Right ventricle myocardium superior (tissue), 1 donor: Measurements from ENCODE around the gene DUSP16. TPM values are rescaled to one million over a fixed set of nuclear protein-coding genes. Genes with fewer than 3 reads are reported as not detected.

ENCODE experiments used
- ATAC-seq: fragments of 200-7000 bp; cut with Tn5 transposase; one replicate; pipeline ENCODE4 v1.9.1; 2020; ENCODE audit warnings: mild to moderate bottlenecking; ENCODE audit not compliant: poor library complexity
- DNase-seq: peaks from one replicate; pipeline ENCODE4 v3.0.0-alpha.2; 2020
- intact Hi-C: fragments of 100-400 bp; cut with DNase I; formaldehyde crosslinking; loops from one replicate; pipeline ENCODE4 v1.11.2; 2022
- total RNA-seq: library from RNA; stranded (reverse); fragmentation: NEBNext Ultra II Directional; extraction: Animal tissue kit (Norgen Biotek cat#: 25700); gene quantifications from one replicate; pipeline ENCODE4 v1.2.1, GENCODE V29; 2021
- donor health status: DM: no; HTN: yes; CAD: no; lungs with severe emphysema.

The DUSP16 gene
- total RNA-seq, 1 donor from 2014 or later = 12.5 TPM

GRCh38 chr12:12460935-12461922 lies 101.4 kb downstream of the DUSP16 start:
- DNase-seq (no peak), ATAC-seq (no peak)
- intact Hi-C loops = no loop called here

GRCh38 chr12:12456637-12457036 lies 106.0 kb downstream of the DUSP16 start:
- intact Hi-C loops = no loop called here
- ATAC-seq = no peak

GRCh38 chr12:12454315-12454714 lies 108.3 kb downstream of the DUSP16 start:
- DNase-seq = no peak
- intact Hi-C loops = no loop called here
- no peak for ATAC-seq

More at GRCh38 chr12:12456637-12457036, 106.0 kb downstream of the DUSP16 start:
- no peak for DNase-seq

GRCh38 chr12:12453635-12454034 lies 109.0 kb downstream of the DUSP16 start:
- intact Hi-C loops = no loop called here
- DNase-seq (no peak), ATAC-seq (no peak)

GRCh38 chr12:12452326-12452902 lies 110.2 kb downstream of the DUSP16 start:
- intact Hi-C loops = no loop called here
- ATAC-seq (no peak), DNase-seq (no peak)

- intact Hi-C loops = no loop called here
- no peak for ATAC-seq
- DNase-seq = no peak
Observed at GRCh38 chr12:12451098-12451497, 111.6 kb downstream of the DUSP16 start.

- ATAC-seq (no peak), DNase-seq (no peak)
- intact Hi-C loops = no loop called here
Observed at GRCh38 chr12:12450043-12450471, 112.6 kb downstream of the DUSP16 start.

GRCh38 chr12:12449533-12450025 lies 113.1 kb downstream of the DUSP16 start:
- DNase-seq (no peak), ATAC-seq (peak; percentile 34)
- intact Hi-C loops = no loop called here

GRCh38 chr12:12447837-12448236 lies 114.8 kb downstream of the DUSP16 start:
- ATAC-seq = no peak
- intact Hi-C loops = no loop called here
- DNase-seq = no peak

- intact Hi-C loops = no loop called here
- no peak for DNase-seq
- no peak for ATAC-seq
Observed at GRCh38 chr12:12447236-12447635, 115.4 kb downstream of the DUSP16 start.

GRCh38 chr12:12446786-12447185 lies 115.9 kb downstream of the DUSP16 start:
- ATAC-seq = no peak
- intact Hi-C loops = no loop called here

GRCh38 chr12:12445882-12446181 lies 116.8 kb downstream of the DUSP16 start:
- intact Hi-C loops = no loop called here
- DNase-seq (no peak), ATAC-seq (no peak)

More at GRCh38 chr12:12446786-12447185, 115.9 kb downstream of the DUSP16 start:
- no peak for DNase-seq

- no peak for DNase-seq
- ATAC-seq = no peak
- intact Hi-C loops = no loop called here
Observed at GRCh38 chr12:12445165-12445881, 117.3 kb downstream of the DUSP16 start.

- intact Hi-C loops = no loop called here
- peak; percentile 71 for DNase-seq
Observed at GRCh38 chr12:12443431-12443878, 119.2 kb downstream of the DUSP16 start.

GRCh38 chr12:12442548-12443071 lies 120.1 kb downstream of the DUSP16 start:
- ATAC-seq (peak; percentile 76), DNase-seq (no peak)
- intact Hi-C loops = no loop called here

More at GRCh38 chr12:12443431-12443878, 119.2 kb downstream of the DUSP16 start:
- ATAC-seq = peak; percentile 81

GRCh38 chr12:12441843-12442461 lies 120.7 kb downstream of the DUSP16 start:
- peak; percentile 48 for ATAC-seq
- no peak for DNase-seq
- intact Hi-C loops = no loop called here

- intact Hi-C loops = no loop called here
- no peak for ATAC-seq
- no peak for DNase-seq
Observed at GRCh38 chr12:12441429-12441807, 121.2 kb downstream of the DUSP16 start.

GRCh38 chr12:12440784-12441428 lies 121.8 kb downstream of the DUSP16 start:
- no peak for ATAC-seq
- no peak for DNase-seq
- intact Hi-C loops = no loop called here
